HepG2 (cell line): ENCODE data around the gene MAP3K3. TPM values are rescaled to one million over a fixed set of nuclear protein-coding genes. Genes with fewer than 3 reads are reported as not detected.

Experiments
- ARNTL ChIP-seq: sonication (generic); formaldehyde crosslinking; IDR thresholded peaks from 2 replicates; pipeline ENCODE4 v1.4.0; 2020; ENCODE audit warnings: mild to moderate bottlenecking, missing genetic modification reagents
- ASH2L ChIP-seq: fragments of 300-600, 200-600 bp; sonication (generic); IDR thresholded peaks from 2 replicates; pipeline ENCODE4 v1.7.0; 2017; ENCODE audit warnings: low read depth, mild to moderate bottlenecking, moderate library complexity, mixed read lengths, low read length; ENCODE audit not compliant: insufficient read length
- HOXA7 ChIP-seq: sonication (generic); formaldehyde crosslinking; IDR thresholded peaks from 2 replicates; pipeline ENCODE4 v1.8.1; 2022; ENCODE audit warnings: mild to moderate bottlenecking, missing genetic modification reagents, moderate library complexity
- IKZF1 ChIP-seq: fragments of 450-650 bp; IDR thresholded peaks from 2 replicates; pipeline ENCODE4 v1.7.1; 2016
- KLF13 ChIP-seq: sonication (generic); formaldehyde crosslinking; IDR thresholded peaks from 2 replicates; pipeline ENCODE4 v1.4.0; 2020; ENCODE audit warnings: mild to moderate bottlenecking, missing genetic modification reagents
- STAT6 ChIP-seq: sonication (generic); formaldehyde crosslinking; IDR thresholded peaks from 2 replicates; pipeline ENCODE4 v1.4.0; 2020; ENCODE audit warnings: missing genetic modification reagents, mild to moderate bottlenecking, borderline replicate concordance
- ZBTB7B ChIP-seq: sonication (generic); formaldehyde crosslinking; IDR thresholded peaks from 2 replicates; pipeline ENCODE4 v1.4.0; 2020; ENCODE audit warnings: missing genetic modification reagents
- ZNF230 ChIP-seq: sonication (generic); formaldehyde crosslinking; IDR thresholded peaks from 2 replicates; pipeline ENCODE4 v1.4.0; 2020; ENCODE audit warnings: mild to moderate bottlenecking, missing genetic modification reagents
- ZNF235 ChIP-seq: sonication (generic); formaldehyde crosslinking; IDR thresholded peaks from 2 replicates; pipeline ENCODE4 v1.8.1; 2023; ENCODE audit warnings: mild to moderate bottlenecking, missing genetic modification reagents, borderline replicate concordance
- ZNF512 ChIP-seq: sonication (generic); formaldehyde crosslinking; IDR thresholded peaks from 2 replicates; pipeline ENCODE4 v1.4.0; 2020; ENCODE audit warnings: mild to moderate bottlenecking, missing genetic modification reagents
- ZNF598 ChIP-seq: sonication (generic); formaldehyde crosslinking; IDR thresholded peaks from 2 replicates; pipeline ENCODE4 v1.5.1; 2020; ENCODE audit warnings: mild to moderate bottlenecking, missing genetic modification reagents, borderline replicate concordance
- ZNF644 ChIP-seq: IDR thresholded peaks from 2 replicates; pipeline ENCODE4 v1.6.1; 2016; ENCODE audit warnings: low read depth
- ZNF850 ChIP-seq: sonication (generic); formaldehyde crosslinking; conservative IDR thresholded peaks from 2 replicates; pipeline ENCODE4 v1.9.0; 2021; ENCODE audit warnings: mild to moderate bottlenecking, missing genetic modification reagents
- polyA plus RNA-seq, 8 experiments: library from polyadenylated mRNA; depleted of rRNA in 3 of 8; stranded (reverse) in 7 of 8; unstranded in 1 of 8; fragments of >200 nt; fragmentation: Illumina TruSeq in 4 of 8; extraction: Trizol in 4 of 8; gene quantifications; 2 replicates each; pipeline versions ENCODE4 v1.2.1 to v1.2.3, GENCODE V29; 2011 to 2016; ENCODE audit warnings: low read depth in 4 of 8, missing spikeins in 1 of 8, mixed read lengths in 1 of 8; ENCODE audit not compliant: insufficient read depth in 1 of 8
- total RNA-seq, 5 experiments: library from RNA; depleted of rRNA; stranded (reverse); fragments of >200 nt; fragmentation: Illumina TruSeq; extraction: Trizol; gene quantifications; 2 replicates each; pipeline ENCODE4 v1.2.3, GENCODE V29; 2016; ENCODE audit warnings: low read depth in 1 of 5
- TF ChIP-seq, protein P1 (sequence below): sonication (generic); formaldehyde crosslinking; IDR thresholded peaks from 2 replicates; pipeline ENCODE4 v1.4.0; 2020; ENCODE audit warnings: mild to moderate bottlenecking, missing genetic modification reagents
- TF ChIP-seq, protein P2 (sequence below): sonication (generic); formaldehyde crosslinking; IDR thresholded peaks from 2 replicates; pipeline ENCODE4 v1.9.0; 2021; ENCODE audit warnings: missing genetic modification reagents, borderline replicate concordance

The MAP3K3 gene
- total and polyA plus RNA-seq, 2 of the 13 experiments (the other 11 are each of a cell fraction or from before 2014, with no cell fraction given): 17.7 to 21.8 TPM

- TF ChIP-seq, protein P1, sequence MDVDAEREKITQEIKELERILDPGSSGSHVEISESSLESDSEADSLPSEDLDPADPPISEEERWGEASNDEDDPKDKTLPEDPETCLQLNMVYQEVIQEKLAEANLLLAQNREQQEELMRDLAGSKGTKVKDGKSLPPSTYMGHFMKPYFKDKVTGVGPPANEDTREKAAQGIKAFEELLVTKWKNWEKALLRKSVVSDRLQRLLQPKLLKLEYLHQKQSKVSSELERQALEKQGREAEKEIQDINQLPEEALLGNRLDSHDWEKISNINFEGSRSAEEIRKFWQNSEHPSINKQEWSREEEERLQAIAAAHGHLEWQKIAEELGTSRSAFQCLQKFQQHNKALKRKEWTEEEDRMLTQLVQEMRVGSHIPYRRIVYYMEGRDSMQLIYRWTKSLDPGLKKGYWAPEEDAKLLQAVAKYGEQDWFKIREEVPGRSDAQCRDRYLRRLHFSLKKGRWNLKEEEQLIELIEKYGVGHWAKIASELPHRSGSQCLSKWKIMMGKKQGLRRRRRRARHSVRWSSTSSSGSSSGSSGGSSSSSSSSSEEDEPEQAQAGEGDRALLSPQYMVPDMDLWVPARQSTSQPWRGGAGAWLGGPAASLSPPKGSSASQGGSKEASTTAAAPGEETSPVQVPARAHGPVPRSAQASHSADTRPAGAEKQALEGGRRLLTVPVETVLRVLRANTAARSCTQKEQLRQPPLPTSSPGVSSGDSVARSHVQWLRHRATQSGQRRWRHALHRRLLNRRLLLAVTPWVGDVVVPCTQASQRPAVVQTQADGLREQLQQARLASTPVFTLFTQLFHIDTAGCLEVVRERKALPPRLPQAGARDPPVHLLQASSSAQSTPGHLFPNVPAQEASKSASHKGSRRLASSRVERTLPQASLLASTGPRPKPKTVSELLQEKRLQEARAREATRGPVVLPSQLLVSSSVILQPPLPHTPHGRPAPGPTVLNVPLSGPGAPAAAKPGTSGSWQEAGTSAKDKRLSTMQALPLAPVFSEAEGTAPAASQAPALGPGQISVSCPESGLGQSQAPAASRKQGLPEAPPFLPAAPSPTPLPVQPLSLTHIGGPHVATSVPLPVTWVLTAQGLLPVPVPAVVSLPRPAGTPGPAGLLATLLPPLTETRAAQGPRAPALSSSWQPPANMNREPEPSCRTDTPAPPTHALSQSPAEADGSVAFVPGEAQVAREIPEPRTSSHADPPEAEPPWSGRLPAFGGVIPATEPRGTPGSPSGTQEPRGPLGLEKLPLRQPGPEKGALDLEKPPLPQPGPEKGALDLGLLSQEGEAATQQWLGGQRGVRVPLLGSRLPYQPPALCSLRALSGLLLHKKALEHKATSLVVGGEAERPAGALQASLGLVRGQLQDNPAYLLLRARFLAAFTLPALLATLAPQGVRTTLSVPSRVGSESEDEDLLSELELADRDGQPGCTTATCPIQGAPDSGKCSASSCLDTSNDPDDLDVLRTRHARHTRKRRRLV (CRISPR knock-in tag): peak; percentile 95
- TF ChIP-seq ZNF644 (no peak), ARNTL (peak; percentile 28; the same call in 1 of the 2 replicates), ZNF235 (CRISPR knock-in tag) (peak; percentile 85; the same call in 1 of the 2 replicates), ASH2L (peak; percentile 74), ZNF230 (CRISPR knock-in tag) (peak; percentile 74; the same call in 1 of the 2 replicates), ZBTB7B (CRISPR knock-in tag) (peak; percentile 55; the same call in 1 of the 2 replicates), KLF13 (no peak), IKZF1 (no peak), ZNF850 (CRISPR knock-in tag) (no peak), ZNF512 (CRISPR knock-in tag) (no peak), ZNF598 (CRISPR knock-in tag) (peak; percentile 95; the same call in 1 of the 2 replicates), STAT6 (CRISPR knock-in tag) (no peak), HOXA7 (no peak)
- TF ChIP-seq, protein P2, sequence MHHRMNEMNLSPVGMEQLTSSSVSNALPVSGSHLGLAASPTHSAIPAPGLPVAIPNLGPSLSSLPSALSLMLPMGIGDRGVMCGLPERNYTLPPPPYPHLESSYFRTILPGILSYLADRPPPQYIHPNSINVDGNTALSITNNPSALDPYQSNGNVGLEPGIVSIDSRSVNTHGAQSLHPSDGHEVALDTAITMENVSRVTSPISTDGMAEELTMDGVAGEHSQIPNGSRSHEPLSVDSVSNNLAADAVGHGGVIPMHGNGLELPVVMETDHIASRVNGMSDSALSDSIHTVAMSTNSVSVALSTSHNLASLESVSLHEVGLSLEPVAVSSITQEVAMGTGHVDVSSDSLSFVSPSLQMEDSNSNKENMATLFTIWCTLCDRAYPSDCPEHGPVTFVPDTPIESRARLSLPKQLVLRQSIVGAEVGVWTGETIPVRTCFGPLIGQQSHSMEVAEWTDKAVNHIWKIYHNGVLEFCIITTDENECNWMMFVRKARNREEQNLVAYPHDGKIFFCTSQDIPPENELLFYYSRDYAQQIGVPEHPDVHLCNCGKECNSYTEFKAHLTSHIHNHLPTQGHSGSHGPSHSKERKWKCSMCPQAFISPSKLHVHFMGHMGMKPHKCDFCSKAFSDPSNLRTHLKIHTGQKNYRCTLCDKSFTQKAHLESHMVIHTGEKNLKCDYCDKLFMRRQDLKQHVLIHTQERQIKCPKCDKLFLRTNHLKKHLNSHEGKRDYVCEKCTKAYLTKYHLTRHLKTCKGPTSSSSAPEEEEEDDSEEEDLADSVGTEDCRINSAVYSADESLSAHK (CRISPR knock-in tag): no peak
These were observed 119.4 kb downstream of the MAP3K3 start, which contains the start of gene STRADA (continued) for GRCh38 chr17:63741408-63742173.
